Uterus (tissue), 2 donors: Measurements from ENCODE around the gene KLK10.

ENCODE experiments used
- POLR2A ChIP-seq, 2 donors: fragments of 450-650 bp; IDR thresholded peaks; one replicate each; pipeline ENCODE4 v1.6.1; 2016; ENCODE audit warnings: antibody characterized with exemption in 2 of 2, mild to moderate bottlenecking in 1 of 2, moderate library complexity in 1 of 2
- TF ChIP-seq, protein P1 (sequence below), 4 experiments: fragments of 200-600 bp in 2 of 4; fragments of 450-650 bp in 2 of 4; sonication (generic) in 2 of 4; IDR thresholded peaks; one replicate each; pipeline ENCODE4 v1.5.1; 2016 to 2019; ENCODE audit warnings: antibody characterized with exemption in 4 of 4, mild to moderate bottlenecking in 2 of 4, moderate library complexity in 1 of 4

GRCh38 chr19:51066393-51067186 is 47.1 kb upstream of the KLK10 start:
- no peak for TF ChIP-seq POLR2A (IDR thresholded peaks at IDR 0.05)
- TF ChIP-seq, protein P1, sequence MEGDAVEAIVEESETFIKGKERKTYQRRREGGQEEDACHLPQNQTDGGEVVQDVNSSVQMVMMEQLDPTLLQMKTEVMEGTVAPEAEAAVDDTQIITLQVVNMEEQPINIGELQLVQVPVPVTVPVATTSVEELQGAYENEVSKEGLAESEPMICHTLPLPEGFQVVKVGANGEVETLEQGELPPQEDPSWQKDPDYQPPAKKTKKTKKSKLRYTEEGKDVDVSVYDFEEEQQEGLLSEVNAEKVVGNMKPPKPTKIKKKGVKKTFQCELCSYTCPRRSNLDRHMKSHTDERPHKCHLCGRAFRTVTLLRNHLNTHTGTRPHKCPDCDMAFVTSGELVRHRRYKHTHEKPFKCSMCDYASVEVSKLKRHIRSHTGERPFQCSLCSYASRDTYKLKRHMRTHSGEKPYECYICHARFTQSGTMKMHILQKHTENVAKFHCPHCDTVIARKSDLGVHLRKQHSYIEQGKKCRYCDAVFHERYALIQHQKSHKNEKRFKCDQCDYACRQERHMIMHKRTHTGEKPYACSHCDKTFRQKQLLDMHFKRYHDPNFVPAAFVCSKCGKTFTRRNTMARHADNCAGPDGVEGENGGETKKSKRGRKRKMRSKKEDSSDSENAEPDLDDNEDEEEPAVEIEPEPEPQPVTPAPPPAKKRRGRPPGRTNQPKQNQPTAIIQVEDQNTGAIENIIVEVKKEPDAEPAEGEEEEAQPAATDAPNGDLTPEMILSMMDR (IDR thresholded peaks at IDR 0.05), result no peak
